H1 (cell line): ENCODE measurements around the gene RND3. TPM values are rescaled to one million over a fixed set of nuclear protein-coding genes. Genes with fewer than 3 reads are reported as not detected.

ENCODE experiments used
- CTCF ChIA-PET: fragments of 300-600 bp; sonication (Branson Sonifier 250); formaldehyde crosslinking; loops from one replicate; lab custom pipeline; 2021; ENCODE audit not compliant: partially characterized antibody; lab: Charles Lee
- POLR2A ChIA-PET: fragments of 300-600 bp; sonication (Branson Sonifier 250); formaldehyde crosslinking; loops from one replicate; lab custom pipeline; 2021; ENCODE audit warnings: inconsistent platforms; ENCODE audit not compliant: partially characterized antibody; lab: Charles Lee
- DNase-seq, 2 experiments: peaks; one replicate each; pipeline versions ENCODE4 v3.0.0 to v3.0.0-alpha.2; 2010 to 2022; ENCODE audit warnings: low spot score in 2 of 2, low read depth in 1 of 2, mixed read lengths in 1 of 2
- FAIRE-seq: peaks from 2 replicates; lab custom pipeline; 2011; peaks lifted over from hg19 to GRCh38; lab: Jason Lieb, UNC
- H2AFZ ChIP-seq: 2 replicates; pipeline ENCODE4 v1.8.1; 2012; ENCODE audit warnings: low read length, inconsistent platforms
- H2AK5ac ChIP-seq: 2 replicates; pipeline ENCODE4 v1.6.1; 2013; ENCODE audit warnings: low read depth, low read length
- H2BK120ac ChIP-seq: replicated peaks from 2 replicates; pipeline ENCODE3; 2013; ENCODE audit warnings: low read depth, low read length, inconsistent platforms
- H2BK12ac ChIP-seq: 2 replicates; pipeline ENCODE4 v1.6.1; 2013; ENCODE audit warnings: low read depth, low read length
- H2BK15ac ChIP-seq: 2 replicates; pipeline ENCODE4 v1.6.1; 2013; ENCODE audit warnings: low read length
- H2BK20ac ChIP-seq: 2 replicates; pipeline ENCODE4 v1.6.1; 2013; ENCODE audit warnings: low read length
- H2BK5ac ChIP-seq: 2 replicates; pipeline ENCODE4 v1.6.1; 2013; ENCODE audit warnings: low read depth, low read length
- H3K14ac ChIP-seq: 2 replicates; pipeline ENCODE4 v1.6.1; 2013; ENCODE audit warnings: inconsistent platforms; ENCODE audit not compliant: insufficient read length
- H3K18ac ChIP-seq: 2 replicates; pipeline ENCODE4 v1.6.1; 2013; ENCODE audit warnings: low read length; ENCODE audit errors: extremely low read depth
- H3K23ac ChIP-seq: 2 replicates; pipeline ENCODE4 v1.6.1; 2013; ENCODE audit warnings: inconsistent platforms; ENCODE audit not compliant: insufficient read length
- H3K23me2 ChIP-seq: 2 replicates; pipeline ENCODE4 v1.6.1; 2013; ENCODE audit warnings: low read depth, low read length
- H3K27ac ChIP-seq: 2 replicates; pipeline ENCODE4 v1.6.1; 2011; ENCODE audit warnings: low read depth, low read length, inconsistent platforms
- H3K27me3 ChIP-seq, 4 experiments: replicated peaks in 1 of 4; 1 replicate in 1 of 4; 2 replicates in 3 of 4; pipeline versions ENCODE4 v1.6.1 to v1.8.1; 2011 to 2013; ENCODE audit warnings: low read length in 3 of 4, mild to moderate bottlenecking in 3 of 4, inconsistent platforms in 2 of 4, mixed read lengths in 2 of 4, moderate library complexity in 1 of 4; ENCODE audit not compliant: control insufficient read depth in 3 of 4, insufficient read depth in 3 of 4; ENCODE audit errors: extremely low read depth in 1 of 4
- H3K36me3 ChIP-seq, 4 experiments: 2 replicates each; pipeline versions ENCODE4 v1.6.1 to v1.8.1; 2011 to 2013; ENCODE audit warnings: mild to moderate bottlenecking in 4 of 4, low read length in 3 of 4, moderate library complexity in 2 of 4, control low read depth in 1 of 4, inconsistent platforms in 1 of 4; ENCODE audit not compliant: insufficient read depth in 4 of 4, control insufficient read depth in 2 of 4
- H3K4ac ChIP-seq: replicated peaks from 2 replicates; pipeline ENCODE3; 2013; ENCODE audit warnings: low read length, low read depth, mixed read lengths, inconsistent platforms; ENCODE audit not compliant: insufficient read length
- H3K4me1 ChIP-seq, 4 experiments: replicated peaks in 1 of 4; 1 replicate in 1 of 4; 2 replicates in 3 of 4; pipeline versions ENCODE4 v1.6.1 to v1.8.1; 2011 to 2013; ENCODE audit warnings: low read length in 3 of 4, inconsistent platforms in 2 of 4, mixed read lengths in 1 of 4; ENCODE audit not compliant: insufficient read depth in 4 of 4, control insufficient read depth in 3 of 4
- H3K4me2 ChIP-seq, 2 experiments: 2 replicates each; pipeline versions ENCODE4 v1.6.1 to v1.8.1; 2011 to 2013; ENCODE audit warnings: low read depth in 2 of 2, low read length in 2 of 2, control low read depth in 1 of 2, inconsistent platforms in 1 of 2, mild to moderate bottlenecking in 1 of 2; ENCODE audit not compliant: insufficient read depth in 1 of 2
- H3K4me3 ChIP-seq, 4 experiments: fragments of 200-600, 300-600 bp in 1 of 4; sonication (generic), shearing (Covaris generic), sonication (Bioruptor Twin) in 1 of 4; 2 replicates each; pipeline versions ENCODE4 v1.5.1 to v1.8.1; 2011 to 2016; ENCODE audit warnings: low read length in 4 of 4, low read depth in 3 of 4, control low read depth in 2 of 4, inconsistent platforms in 2 of 4, mild to moderate bottlenecking in 2 of 4, mixed read lengths in 1 of 4, moderate library complexity in 1 of 4; ENCODE audit not compliant: insufficient read depth in 2 of 4; ENCODE audit errors: extremely low read depth in 1 of 4
- H3K56ac ChIP-seq: replicated peaks from 2 replicates; pipeline ENCODE3; 2013; ENCODE audit warnings: low read depth, mild to moderate bottlenecking, mixed read lengths, low read length, inconsistent platforms; ENCODE audit not compliant: insufficient read length
- H3K79me1 ChIP-seq: 2 replicates; pipeline ENCODE4 v1.6.1; 2013; ENCODE audit warnings: low read depth, low read length, control low read depth
- H3K79me2 ChIP-seq, 2 experiments: 2 replicates each; pipeline versions ENCODE4 v1.6.1 to v1.8.1; 2012 to 2013; ENCODE audit warnings: low read length in 2 of 2, mild to moderate bottlenecking in 2 of 2, inconsistent platforms in 1 of 2; ENCODE audit not compliant: insufficient read depth in 2 of 2, control insufficient read depth in 1 of 2
- H3K9ac ChIP-seq, 4 experiments: replicated peaks in 1 of 4; 1 replicate in 1 of 4; 2 replicates in 3 of 4; pipeline versions ENCODE4 v1.6.1 to v1.8.1; 2011 to 2013; ENCODE audit warnings: low read depth in 3 of 4, low read length in 3 of 4, control low read depth in 2 of 4, mild to moderate bottlenecking in 2 of 4, moderate library complexity in 2 of 4, inconsistent platforms in 1 of 4; ENCODE audit errors: extremely low read depth in 1 of 4
- H3K9me3 ChIP-seq, 2 experiments: 2 replicates each; pipeline versions ENCODE4 v1.6.1 to v1.8.1; 2012 to 2013; ENCODE audit warnings: mild to moderate bottlenecking in 2 of 2, moderate library complexity in 2 of 2, control low read depth in 1 of 2, inconsistent platforms in 1 of 2, low read depth in 1 of 2, low read length in 1 of 2, mixed read lengths in 1 of 2; ENCODE audit not compliant: insufficient read depth in 2 of 2
- H4K20me1 ChIP-seq, 2 experiments: replicated peaks in 1 of 2; 2 replicates each; pipeline versions ENCODE3 to v1.8.1; 2011 to 2013; ENCODE audit warnings: inconsistent platforms in 2 of 2, low read length in 2 of 2, mild to moderate bottlenecking in 1 of 2; ENCODE audit not compliant: insufficient read depth in 2 of 2, control insufficient read depth in 1 of 2
- H4K5ac ChIP-seq: 2 replicates; pipeline ENCODE4 v1.6.1; 2013; ENCODE audit warnings: low read length, low read depth, mixed read lengths, inconsistent platforms; ENCODE audit not compliant: insufficient read length
- H4K8ac ChIP-seq: 2 replicates; pipeline ENCODE4 v1.8.0; 2013; ENCODE audit warnings: mild to moderate bottlenecking, moderate library complexity, low read length, inconsistent platforms; ENCODE audit not compliant: insufficient read depth; ENCODE audit errors: extremely low read depth
- H4K91ac ChIP-seq: replicated peaks from 2 replicates; pipeline ENCODE3; 2013; ENCODE audit warnings: low read length, mixed read lengths, inconsistent platforms; ENCODE audit not compliant: insufficient read length
- CHD1 ChIP-seq: IDR thresholded peaks from 2 replicates; pipeline ENCODE4 v1.6.1; 2012; ENCODE audit warnings: low read depth, low read length, improper control_type of control experiment
- KDM1A ChIP-seq: fragments of 200-600, 300-600 bp; sonication (generic); IDR thresholded peaks from 2 replicates; pipeline ENCODE4 v1.7.1; 2016; ENCODE audit warnings: mild to moderate bottlenecking, low read length, borderline replicate concordance
- NANOG ChIP-seq: IDR thresholded peaks from 2 replicates; pipeline ENCODE4 v1.6.1; 2011; ENCODE audit warnings: low read length, low read depth, mild to moderate bottlenecking, inconsistent platforms; ENCODE audit not compliant: insufficient read depth, poor library complexity, severe bottlenecking
- RAD21 ChIP-seq, 2 experiments: IDR thresholded peaks in 1 of 2; conservative IDR thresholded peaks in 1 of 2; 2 replicates each; pipeline ENCODE4 v1.6.1; 2011; ENCODE audit warnings: low read depth in 2 of 2, low read length in 2 of 2, improper control_type of control experiment in 1 of 2, inconsistent platforms in 1 of 2, mild to moderate bottlenecking in 1 of 2, moderate library complexity in 1 of 2
- WGBS, 2 experiments: shearing (Covaris generic) in 1 of 2; methylation state at CpG; one replicate each; pipeline versions ENCODE4 v1.1.6 to v1.1.7; 2013 to 2015; ENCODE audit warnings: low lambda C conversion rate in 2 of 2, mixed read lengths in 2 of 2, inconsistent platforms in 1 of 2, low coverage in 1 of 2, missing lambda C conversion rate in 1 of 2; ENCODE audit not compliant: insufficient replicate concordance in 2 of 2, insufficient coverage in 1 of 2, insufficient read length in 1 of 2; ENCODE audit errors: extremely low coverage in 1 of 2, missing lambda C conversion rate in 1 of 2; 5-methylcytosine and 5-hydroxymethylcytosine counted together
- polyA plus RNA-seq, 7 experiments: library from polyadenylated mRNA; depleted of rRNA in 3 of 7; stranded (reverse) in 5 of 7; unstranded in 2 of 7; fragments of >200 nt in 5 of 7; fragments of 200-250 nt in 2 of 7; gene quantifications; 1 replicate in 5 of 7; 2 replicates in 1 of 7; 4 replicates in 1 of 7; pipeline versions ENCODE4 v1.2.1 to v1.2.3, GENCODE V29; 2011 to 2013; ENCODE audit warnings: missing spikeins in 2 of 7, mixed read lengths in 2 of 7
- total RNA-seq: library from RNA; stranded (reverse); fragmentation: NEBNext Ultra II Directional; extraction: Animal tissue kit (Norgen Biotek cat#: 25700); gene quantifications from 2 replicates; pipeline ENCODE4 v1.2.1, GENCODE V29; 2021
- TF ChIP-seq, protein P1 (sequence below), 3 experiments: IDR thresholded peaks; 1 replicate in 2 of 3; 2 replicates in 1 of 3; pipeline versions ENCODE4 v1.5.1 to v1.6.1; 2011; ENCODE audit warnings: low read length in 3 of 3, mild to moderate bottlenecking in 3 of 3, inconsistent platforms in 2 of 3, low read depth in 1 of 3, moderate library complexity in 1 of 3; ENCODE audit not compliant: insufficient read depth in 1 of 3; ENCODE audit errors: control extremely low read depth in 1 of 3

RND3 gene
- total and polyA plus RNA-seq, 2 of the 8 experiments (the other 6 are each of a cell fraction or from before 2014, with no cell fraction given) = 12.2 to 25.6 TPM

DNA sequence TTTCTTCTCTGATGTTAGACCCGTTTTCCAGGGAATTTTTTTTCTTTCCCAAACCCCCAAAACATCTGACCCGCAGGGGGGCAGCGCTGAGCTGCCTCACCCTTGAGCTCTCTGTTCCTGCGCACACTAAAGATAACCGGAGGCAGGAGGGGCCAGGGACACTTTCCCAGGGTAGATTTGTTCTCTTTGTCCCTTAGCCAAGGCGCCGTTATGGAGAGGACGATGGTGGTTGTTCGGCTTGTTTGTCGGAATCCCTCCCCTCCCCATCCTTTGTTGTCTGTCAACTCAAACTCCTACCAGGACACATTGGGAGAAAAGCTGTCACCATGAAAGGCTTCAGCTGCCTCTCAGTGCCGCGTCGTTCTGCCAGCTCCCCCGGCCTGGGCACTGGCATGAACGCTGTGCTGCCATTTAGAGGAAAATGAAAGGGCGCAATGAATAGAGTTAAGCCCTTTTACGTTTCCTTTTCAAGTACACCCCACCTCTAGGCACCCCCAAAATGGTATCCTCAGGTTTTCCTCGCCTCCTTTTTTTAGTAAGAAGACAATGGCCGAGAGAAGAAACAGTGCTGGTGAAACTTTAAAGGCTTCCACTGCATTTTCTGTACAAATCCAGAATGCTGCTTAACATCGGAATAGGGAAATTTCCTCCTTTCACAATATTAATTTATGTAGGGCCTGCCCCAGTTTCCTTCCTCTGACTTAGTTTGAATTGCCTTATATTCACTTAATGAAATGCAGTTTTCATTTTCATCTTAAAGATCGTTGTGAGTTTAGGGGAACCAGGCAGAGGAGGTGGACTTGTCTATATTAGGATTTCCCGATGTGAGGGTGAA, 62.1 kb downstream of the RND3 start:
- TF ChIP-seq CHD1 (no peak), RAD21 (IDR thresholded peaks at IDR 0.05 in 1 of 2, conservative IDR thresholded peaks at IDR 0.05 in 1 of 2; ENCODE audit: low read depth in 2 of 2, low read length in 2 of 2) (peak; percentile 49 to 67), NANOG (no peak), KDM1A (no peak)
- TF ChIP-seq, protein P1, sequence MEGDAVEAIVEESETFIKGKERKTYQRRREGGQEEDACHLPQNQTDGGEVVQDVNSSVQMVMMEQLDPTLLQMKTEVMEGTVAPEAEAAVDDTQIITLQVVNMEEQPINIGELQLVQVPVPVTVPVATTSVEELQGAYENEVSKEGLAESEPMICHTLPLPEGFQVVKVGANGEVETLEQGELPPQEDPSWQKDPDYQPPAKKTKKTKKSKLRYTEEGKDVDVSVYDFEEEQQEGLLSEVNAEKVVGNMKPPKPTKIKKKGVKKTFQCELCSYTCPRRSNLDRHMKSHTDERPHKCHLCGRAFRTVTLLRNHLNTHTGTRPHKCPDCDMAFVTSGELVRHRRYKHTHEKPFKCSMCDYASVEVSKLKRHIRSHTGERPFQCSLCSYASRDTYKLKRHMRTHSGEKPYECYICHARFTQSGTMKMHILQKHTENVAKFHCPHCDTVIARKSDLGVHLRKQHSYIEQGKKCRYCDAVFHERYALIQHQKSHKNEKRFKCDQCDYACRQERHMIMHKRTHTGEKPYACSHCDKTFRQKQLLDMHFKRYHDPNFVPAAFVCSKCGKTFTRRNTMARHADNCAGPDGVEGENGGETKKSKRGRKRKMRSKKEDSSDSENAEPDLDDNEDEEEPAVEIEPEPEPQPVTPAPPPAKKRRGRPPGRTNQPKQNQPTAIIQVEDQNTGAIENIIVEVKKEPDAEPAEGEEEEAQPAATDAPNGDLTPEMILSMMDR (IDR thresholded peaks at IDR 0.05; ENCODE audit: control extremely low read depth in 1 of 3, insufficient read depth in 1 of 3, low read depth in 1 of 3, low read length in 3 of 3) = peak; percentile 32 to 34 (median 32); a peak in 3 of 4 replicates
- CTCF ChIA-PET = interaction anchor here (0.7 to 1.7 kb wide), 13 partner anchors 9 to 1104 kb away, joined by 3 to 6 read pairs (median 4); no protein-coding TSS in a partner anchor

More for the DNA sequence above, 62.1 kb downstream of the RND3 start:
- Histone ChIP-seq H3K9ac (no peak overlapping the region), H4K91ac (no peak overlapping the region), H3K36me3 (no peaks in the 10 kb centered on the region), H3K79me1 (no peaks in the 10 kb centered on the region), H4K20me1 (no peaks in the 10 kb centered on the region), H2BK5ac (no peak overlapping the region), H2BK15ac (no peak overlapping the region), H2BK120ac (no peak overlapping the region), H2BK20ac (no peak overlapping the region), H3K79me2 (no peaks in the 10 kb centered on the region), H3K27me3 (no peaks in the 10 kb centered on the region), H3K18ac (peak overlapping the region; percentile 80; the same call in 1 of the 2 replicates), H4K5ac (no peak overlapping the region), H3K9me3 (no peaks in the 10 kb centered on the region), H2AFZ (peak overlapping the region; percentile 86), H3K4me2 (no peak overlapping the region; a peak in 1 of 4 replicates), H3K56ac (no peak overlapping the region), H3K4me1 (peaks cover 0 to 7% (median 3%) of the 10 kb centered on the region in 4 experiments; a peak in 5 of 7 replicates), H3K4ac (no peak overlapping the region), H3K23ac (no peak overlapping the region), H2BK12ac (no peak overlapping the region), H2AK5ac (no peak overlapping the region), H3K27ac (no peak overlapping the region), H4K8ac (no peak overlapping the region), H3K4me3 (no peak overlapping the region), H3K14ac (no peak overlapping the region), H3K23me2 (no peaks in the 10 kb centered on the region)
- POLR2A ChIA-PET = interaction anchor here (1.0 kb wide), 1 partner anchor 11 kb away, joined by 4 read pairs; no protein-coding TSS in a partner anchor
- DNase-seq (peak; percentile 27 to 71), FAIRE-seq (peak; percentile 42)
- WGBS, 2 experiments = 63% methylated on average over 22 of the region's 22 CpGs; no CpG with 5 or more reads in 1 of the 2 experiments
